ENCODE results near the gene LCN9. TPM values are rescaled to one million over a fixed set of nuclear protein-coding genes. Genes with fewer than 3 reads are reported as not detected.

Gene LCN9
- total RNA-seq, 1 donor from 2014 or later: 1.1 TPM

GRCh38 chr9:135661816-135662560, 1.1 kb upstream of the LCN9 start:
- no peaks in the 10 kb centered on the region for H3K9me3 Mint-ChIP-seq
- H3K4me1 Mint-ChIP-seq (ENCODE audit: unreplicated experiment): peaks cover 14% of the 10 kb centered on the region
- H3K27me3 Mint-ChIP-seq: peaks cover 3% of the 10 kb centered on the region
- H3K27ac Mint-ChIP-seq: peak overlapping the region; percentile 80
- no peak for TF ChIP-seq CTCF (conservative IDR thresholded peaks at IDR 0.05)
- no peak overlapping the region for H3K4me3 Mint-ChIP-seq
- no peak for DNase-seq (ENCODE audit: extremely low spot score, unreplicated experiment)
- H3K36me3 Mint-ChIP-seq: no peaks in the 10 kb centered on the region

- H3K27ac Mint-ChIP-seq: no peak overlapping the region
Observed at GRCh38 chr9:135663451-135663770, 302 bp downstream of the LCN9 start.

GRCh38 chr9:135663857-135664256, 748 bp downstream of the LCN9 start:
- Mint-ChIP-seq H3K27me3 (peaks cover 3% of the 10 kb centered on the region), H3K36me3 (no peaks in the 10 kb centered on the region), H3K27ac (no peak overlapping the region), H3K4me1 (ENCODE audit: unreplicated experiment) (peaks cover 14% of the 10 kb centered on the region), H3K4me3 (no peak overlapping the region), H3K9me3 (no peaks in the 10 kb centered on the region)
- DNase-seq (ENCODE audit: extremely low spot score, unreplicated experiment): no peak
- TF ChIP-seq CTCF (conservative IDR thresholded peaks at IDR 0.05): no peak

More at GRCh38 chr9:135663451-135663770, 302 bp downstream of the LCN9 start:
- Mint-ChIP-seq H3K27me3 (peaks cover 3% of the 10 kb centered on the region), H3K4me1 (ENCODE audit: unreplicated experiment) (peaks cover 14% of the 10 kb centered on the region), H3K36me3 (no peaks in the 10 kb centered on the region), H3K9me3 (no peaks in the 10 kb centered on the region), H3K4me3 (no peak overlapping the region)
- no peak for TF ChIP-seq CTCF (conservative IDR thresholded peaks at IDR 0.05)
- no peak for DNase-seq (ENCODE audit: extremely low spot score, unreplicated experiment)

- H3K27ac Mint-ChIP-seq: no peak overlapping the region
- H3K4me1 Mint-ChIP-seq (ENCODE audit: unreplicated experiment): peaks cover 14% of the 10 kb centered on the region
- H3K4me3 Mint-ChIP-seq: no peak overlapping the region
- H3K9me3 Mint-ChIP-seq: no peaks in the 10 kb centered on the region
- TF ChIP-seq CTCF (conservative IDR thresholded peaks at IDR 0.05): no peak
- no peak for DNase-seq (ENCODE audit: extremely low spot score, unreplicated experiment)
- H3K27me3 Mint-ChIP-seq: peaks cover 3% of the 10 kb centered on the region
- H3K36me3 Mint-ChIP-seq: no peaks in the 10 kb centered on the region
Observed at GRCh38 chr9:135664266-135664665, 1.2 kb downstream of the LCN9 start.

- no peak for TF ChIP-seq CTCF (conservative IDR thresholded peaks at IDR 0.05)
- Mint-ChIP-seq H3K4me3 (no peak overlapping the region), H3K27me3 (peaks cover 3% of the 10 kb centered on the region), H3K36me3 (no peaks in the 10 kb centered on the region), H3K27ac (no peak overlapping the region), H3K4me1 (ENCODE audit: unreplicated experiment) (peaks cover 14% of the 10 kb centered on the region), H3K9me3 (no peaks in the 10 kb centered on the region)
- DNase-seq (ENCODE audit: extremely low spot score, unreplicated experiment): no peak
Observed at GRCh38 chr9:135664801-135665794, 2.0 kb downstream of the LCN9 start.

Measured in type B pancreatic cell (in vitro differentiated cells).